MM.1S (cell line): Measurements from ENCODE around the gene ARHGAP8.
A peak's percentile ranks its signal among the peaks of the same experiment; 100 is the strongest.

Experiments used
- DNase-seq: peaks from one replicate; pipeline ENCODE4 v3.0.0-alpha.2; 2015
- H2AFZ ChIP-seq: fragments of 300-600 bp; sonication (generic); 2 replicates; pipeline ENCODE4 v1.6.0; 2016; ENCODE audit warnings: antibody characterized with exemption, low read length
- H3F3A ChIP-seq: fragments of 300-600 bp; sonication (generic); 2 replicates; pipeline ENCODE4 v1.6.1; 2016; ENCODE audit warnings: mild to moderate bottlenecking, antibody characterized with exemption, low read length, moderate library complexity, mixed read lengths; ENCODE audit not compliant: insufficient read depth
- H3K27ac ChIP-seq: fragments of 300-600 bp; sonication (generic); 2 replicates; pipeline ENCODE4 v1.5.1; 2016; ENCODE audit warnings: mild to moderate bottlenecking, low read length
- H3K27me3 ChIP-seq: fragments of 300-600 bp; sonication (generic); replicated peaks from 2 replicates; pipeline ENCODE4 v1.6.0; 2016; ENCODE audit warnings: low read length; ENCODE audit not compliant: insufficient read depth
- H3K36me3 ChIP-seq: fragments of 300-600 bp; sonication (generic); replicated peaks from 2 replicates; pipeline ENCODE4 v1.6.1; 2016; ENCODE audit warnings: mild to moderate bottlenecking, low read length, mixed read lengths; ENCODE audit not compliant: insufficient read depth
- H3K4me1 ChIP-seq: fragments of 300-600 bp; sonication (generic); 2 replicates; pipeline ENCODE4 v1.6.1; 2016; ENCODE audit warnings: low read length, mixed read lengths
- H3K4me2 ChIP-seq: fragments of 300-600 bp; sonication (generic); 2 replicates; pipeline ENCODE4 v1.6.0; 2016; ENCODE audit warnings: low read depth, low read length
- H3K4me3 ChIP-seq: fragments of 300-600 bp; sonication (generic); 2 replicates; pipeline ENCODE4 v1.5.1; 2016; ENCODE audit warnings: low read length, mixed read lengths
- H3K79me2 ChIP-seq: fragments of 300-600 bp; sonication (generic); 2 replicates; pipeline ENCODE4 v1.6.1; 2016; ENCODE audit warnings: mixed run types, low read length, mixed read lengths
- H3K9ac ChIP-seq: fragments of 300-600 bp; sonication (generic); 2 replicates; pipeline ENCODE4 v1.6.1; 2016; ENCODE audit warnings: low read length, mixed read lengths
- H3K9me2 ChIP-seq: fragments of 300-600 bp; sonication (generic); replicated peaks from 2 replicates; pipeline ENCODE4 v1.6.1; 2016; ENCODE audit warnings: mild to moderate bottlenecking, low read length, mixed read lengths; ENCODE audit not compliant: insufficient read depth
- H3K9me3 ChIP-seq: fragments of 300-600 bp; sonication (generic); replicated peaks from 2 replicates; pipeline ENCODE4 v1.6.1; 2016; ENCODE audit warnings: mild to moderate bottlenecking, low read length, mixed read lengths; ENCODE audit not compliant: insufficient read depth
- H4K20me1 ChIP-seq: fragments of 300-600 bp; sonication (generic); 2 replicates; pipeline ENCODE4 v1.6.1; 2016; ENCODE audit warnings: mild to moderate bottlenecking, low read length, moderate library complexity, mixed read lengths; ENCODE audit not compliant: insufficient read depth
- CTCF ChIP-seq: fragments of 300-600 bp; sonication (generic); IDR thresholded peaks from 2 replicates; pipeline ENCODE4 v1.5.1; 2016; ENCODE audit warnings: antibody characterized with exemption, low read length, mixed read lengths
- EZH2 ChIP-seq: fragments of 300-600 bp; sonication (generic); optimal IDR thresholded peaks from 2 replicates; pipeline ENCODE3; 2017; ENCODE audit warnings: low read depth, mild to moderate bottlenecking, antibody characterized with exemption, low read length, mixed read lengths
- EZH2phosphoT487 ChIP-seq: fragments of 300-600 bp; sonication (generic); IDR thresholded peaks from 2 replicates; pipeline ENCODE4 v1.6.1; 2018; ENCODE audit warnings: antibody characterized with exemption, low read length

The ARHGAP8 gene

GRCh38 chr22:44722611-44723010 lies 29.8 kb upstream of the ARHGAP8 start:
- Histone ChIP-seq H4K20me1 (no peaks in the 10 kb centered on the region), H3K36me3 (no peaks in the 10 kb centered on the region), H3K9ac (no peak overlapping the region), H3K4me1 (no peaks in the 10 kb centered on the region), H3F3A (no peaks in the 10 kb centered on the region), H3K9me2 (no peaks in the 10 kb centered on the region), H2AFZ (no peak overlapping the region), H3K27ac (no peak overlapping the region), H3K79me2 (no peaks in the 10 kb centered on the region), H3K9me3 (no peaks in the 10 kb centered on the region), H3K4me2 (no peak overlapping the region), H3K4me3 (no peak overlapping the region), H3K27me3 (peaks cover 86% of the 10 kb centered on the region)
- DNase-seq = no peak
- TF ChIP-seq EZH2phosphoT487 (no peak), EZH2 (no peak), CTCF (no peak)

- Histone ChIP-seq H3K79me2 (no peaks in the 10 kb centered on the region), H3K9me3 (no peaks in the 10 kb centered on the region), H3K9me2 (no peaks in the 10 kb centered on the region), H3K4me3 (no peak overlapping the region), H3K27me3 (peaks cover 86% of the 10 kb centered on the region), H3K27ac (no peak overlapping the region), H3K36me3 (no peaks in the 10 kb centered on the region), H2AFZ (no peak overlapping the region), H3K4me1 (no peaks in the 10 kb centered on the region), H3F3A (no peaks in the 10 kb centered on the region), H3K4me2 (no peak overlapping the region), H4K20me1 (no peaks in the 10 kb centered on the region), H3K9ac (no peak overlapping the region)
- peak; percentile 36 for DNase-seq
- TF ChIP-seq EZH2phosphoT487 = no peak
- no peak for TF ChIP-seq CTCF
- no peak for TF ChIP-seq EZH2
Observed at GRCh38 chr22:44723801-44724200, 28.6 kb upstream of the ARHGAP8 start.

GRCh38 chr22:44724416-44724815 lies 28.0 kb upstream of the ARHGAP8 start:
- H3K79me2 ChIP-seq = no peaks in the 10 kb centered on the region
- no peak overlapping the region for H3K9ac ChIP-seq
- TF ChIP-seq EZH2phosphoT487 (no peak), EZH2 (no peak)
- no peak overlapping the region for H3K4me3 ChIP-seq
- no peak overlapping the region for H3K27ac ChIP-seq
- no peak overlapping the region for H2AFZ ChIP-seq
- H3K36me3 ChIP-seq = no peaks in the 10 kb centered on the region
- H3K9me2 ChIP-seq = no peaks in the 10 kb centered on the region
- H3K4me2 ChIP-seq = no peak overlapping the region
- no peaks in the 10 kb centered on the region for H3F3A ChIP-seq
- DNase-seq = no peak
- peaks cover 86% of the 10 kb centered on the region for H3K27me3 ChIP-seq
- no peaks in the 10 kb centered on the region for H4K20me1 ChIP-seq
- no peaks in the 10 kb centered on the region for H3K9me3 ChIP-seq
- no peaks in the 10 kb centered on the region for H3K4me1 ChIP-seq

GRCh38 chr22:44724859-44725258 lies 27.5 kb upstream of the ARHGAP8 start:
- Histone ChIP-seq H3K36me3 (no peaks in the 10 kb centered on the region), H4K20me1 (no peaks in the 10 kb centered on the region), H3K79me2 (no peaks in the 10 kb centered on the region), H3K4me3 (no peak overlapping the region), H3K27me3 (peaks cover 86% of the 10 kb centered on the region), H2AFZ (no peak overlapping the region), H3K4me2 (no peak overlapping the region), H3K27ac (no peak overlapping the region), H3K9ac (no peak overlapping the region), H3K9me2 (no peaks in the 10 kb centered on the region), H3K9me3 (no peaks in the 10 kb centered on the region), H3K4me1 (no peaks in the 10 kb centered on the region), H3F3A (no peaks in the 10 kb centered on the region)
- DNase-seq = no peak
- TF ChIP-seq EZH2phosphoT487 (no peak), CTCF (no peak), EZH2 (no peak)
